ENCODE results near the gene FRS2. TPM values are rescaled to one million over a fixed set of nuclear protein-coding genes. Genes with fewer than 3 reads are reported as not detected.
A peak's percentile ranks its signal among the peaks of the same experiment; 100 is the strongest.

The FRS2 gene
- total and polyA plus RNA-seq, 9 of the 15 experiments (the other 6 are each of a cell fraction or from before 2014, with no cell fraction given) = 1.0 to 9.1 (median 6.0) TPM

GRCh38 chr12:69497308-69498026, 27.3 kb downstream of the FRS2 start:
- intact Hi-C loops (cut with micrococcal nuclease) = no loop called here
- TF ChIP-seq ZBTB33 (CRISPR knock-in tag; IDR thresholded peaks at IDR 0.05) (peak; percentile 43; the same call in 1 of the 2 replicates), ZNF699 (CRISPR knock-in tag; IDR thresholded peaks at IDR 0.05; ENCODE audit: insufficient replicate concordance) (no peak)
- POLR2A ChIA-PET = interaction anchor here (0.6 kb wide), 2 partner anchors 14 to 27 kb away, joined by 3 read pairs; no protein-coding TSS in a partner anchor
- H3K27ac ChIP-seq (ENCODE audit: extremely low read depth, low read depth, low read length) = peak overlapping the region; percentile 12; the same call in 1 of the 3 replicates
- ATAC-seq (peak; percentile 47), DNase-seq (ENCODE audit: extremely low read depth in 1 of 4, low spot score in 3 of 4) (no peak), FAIRE-seq (no peak)
- H3K4me1 ChIP-seq (replicated peaks in 1 of 2; ENCODE audit: control insufficient read depth in 2 of 2, insufficient read depth in 2 of 2, low read length in 2 of 2) = no peaks in the 10 kb centered on the region
- peaks cover 46% of the 10 kb centered on the region; the same call in 2 of the 3 replicates for H3K79me2 ChIP-seq (ENCODE audit: control insufficient read depth, insufficient read depth, low read length)
- H4K20me1 ChIP-seq (replicated peaks; ENCODE audit: control insufficient read depth, insufficient read depth, low read length) = no peaks in the 10 kb centered on the region
- in situ Hi-C loops (cut with MboI) = no loop called here
- no peaks in the 10 kb centered on the region for H3K36me3 ChIP-seq (ENCODE audit: control insufficient read depth, insufficient read depth, low read length)
- H2AFZ ChIP-seq (ENCODE audit: low read depth, low read length) = no peak overlapping the region
- no peak overlapping the region for H3K9ac ChIP-seq (ENCODE audit: insufficient read depth in 1 of 2, low read depth in 2 of 2, low read length in 2 of 2)
- no peak overlapping the region for H3K4me2 ChIP-seq (ENCODE audit: insufficient read depth, low read length)
- no peak overlapping the region for H3K4me3 ChIP-seq
- WGBS (ENCODE audit: insufficient coverage, low coverage, missing lambda C conversion rate) = 55% methylated on average over 4 of the region's 4 CpGs
- H3K9me3 ChIP-seq (replicated peaks; ENCODE audit: control insufficient read depth, insufficient read depth, low read depth, low read length) = no peaks in the 10 kb centered on the region
- no peaks in the 10 kb centered on the region for H3K27me3 ChIP-seq (ENCODE audit: control insufficient read depth in 2 of 2, insufficient read depth in 2 of 2, low read length in 2 of 2)
- no peaks in the 10 kb centered on the region for H3K9me1 ChIP-seq (ENCODE audit: control insufficient read depth, insufficient read depth, low read length)
- no TSS peak for BruUV-seq (replicated peaks)
- CTCF ChIA-PET (ENCODE audit: low intra/inter-chr PET ratio) = no interaction called here

Measured in K562 (cell line).